ENCODE data around the gene ADGRG6.

The ADGRG6 gene

DNA sequence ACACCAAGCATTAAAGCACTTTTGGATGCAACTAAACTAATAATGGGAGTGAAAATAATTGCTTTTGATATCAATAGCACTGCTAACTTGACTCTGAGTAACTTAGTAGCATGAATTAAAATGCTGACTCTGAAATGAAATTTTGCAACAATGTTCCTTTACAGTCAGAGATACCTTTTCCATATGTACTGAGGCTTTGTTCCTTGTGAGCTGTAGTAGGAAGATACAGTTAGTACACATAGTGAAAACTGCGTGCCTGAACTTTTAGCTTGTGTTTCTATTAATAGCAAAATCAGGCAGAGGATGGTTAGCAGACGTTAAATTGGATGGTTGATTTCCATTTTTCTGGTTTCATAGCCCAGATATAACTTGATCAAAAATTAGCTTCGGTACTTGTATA lies 18.6 kb downstream of the ADGRG6 start:
- H3K4me2 ChIP-seq (ENCODE audit: low read depth, low read length, poor library complexity, severe bottlenecking) = no peak overlapping the region
- no peak overlapping the region for H3K27ac ChIP-seq (ENCODE audit: low read depth, low read length)
- no peaks in the 10 kb centered on the region for H3K9me3 ChIP-seq (ENCODE audit: insufficient read depth, low read length)
- no peaks in the 10 kb centered on the region for H3K36me3 ChIP-seq (ENCODE audit: low read length)
- no peaks in the 10 kb centered on the region for H4K20me1 ChIP-seq (ENCODE audit: low read depth, low read length)
- TF ChIP-seq, protein P1, sequence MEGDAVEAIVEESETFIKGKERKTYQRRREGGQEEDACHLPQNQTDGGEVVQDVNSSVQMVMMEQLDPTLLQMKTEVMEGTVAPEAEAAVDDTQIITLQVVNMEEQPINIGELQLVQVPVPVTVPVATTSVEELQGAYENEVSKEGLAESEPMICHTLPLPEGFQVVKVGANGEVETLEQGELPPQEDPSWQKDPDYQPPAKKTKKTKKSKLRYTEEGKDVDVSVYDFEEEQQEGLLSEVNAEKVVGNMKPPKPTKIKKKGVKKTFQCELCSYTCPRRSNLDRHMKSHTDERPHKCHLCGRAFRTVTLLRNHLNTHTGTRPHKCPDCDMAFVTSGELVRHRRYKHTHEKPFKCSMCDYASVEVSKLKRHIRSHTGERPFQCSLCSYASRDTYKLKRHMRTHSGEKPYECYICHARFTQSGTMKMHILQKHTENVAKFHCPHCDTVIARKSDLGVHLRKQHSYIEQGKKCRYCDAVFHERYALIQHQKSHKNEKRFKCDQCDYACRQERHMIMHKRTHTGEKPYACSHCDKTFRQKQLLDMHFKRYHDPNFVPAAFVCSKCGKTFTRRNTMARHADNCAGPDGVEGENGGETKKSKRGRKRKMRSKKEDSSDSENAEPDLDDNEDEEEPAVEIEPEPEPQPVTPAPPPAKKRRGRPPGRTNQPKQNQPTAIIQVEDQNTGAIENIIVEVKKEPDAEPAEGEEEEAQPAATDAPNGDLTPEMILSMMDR (IDR thresholded peaks at IDR 0.05; ENCODE audit: insufficient read depth, low read length, poor library complexity, severe bottlenecking) = no peak
- H3K9me2 ChIP-seq (replicated peaks; ENCODE audit: insufficient read depth, low read length) = no peaks in the 10 kb centered on the region
- no peaks in the 10 kb centered on the region for H3K79me2 ChIP-seq (ENCODE audit: insufficient read depth, low read length)
- H2AFZ ChIP-seq (ENCODE audit: low read depth, low read length, severe bottlenecking) = no peak overlapping the region
- no peak overlapping the region for H3K4me3 ChIP-seq (ENCODE audit: insufficient read depth, low read length, poor library complexity, severe bottlenecking)
- H3K9ac ChIP-seq (ENCODE audit: low read length) = no peak overlapping the region
- no peaks in the 10 kb centered on the region for H3F3A ChIP-seq (ENCODE audit: insufficient read depth)
- no peaks in the 10 kb centered on the region for H3K27me3 ChIP-seq (ENCODE audit: low read length)

DNA sequence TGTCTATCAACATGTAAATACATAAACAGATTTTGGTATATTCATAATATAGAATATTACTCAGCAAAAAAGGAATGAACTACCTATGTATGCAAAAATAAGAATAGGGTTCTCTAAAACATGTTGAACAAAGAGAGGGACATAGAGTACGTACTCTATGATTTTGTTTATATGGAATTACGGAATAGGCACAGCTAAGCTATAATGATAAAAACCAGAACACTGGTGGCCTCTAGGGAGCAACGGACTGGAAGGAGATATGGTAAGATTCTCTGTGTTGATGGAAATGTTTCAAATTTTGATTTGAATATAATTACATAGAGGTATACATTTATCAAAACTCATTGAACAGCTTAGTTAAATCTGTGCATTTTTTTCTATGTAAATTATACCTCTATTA lies 19.6 kb downstream of the ADGRG6 start:
- TF ChIP-seq, protein P1 (IDR thresholded peaks at IDR 0.05; ENCODE audit: insufficient read depth, low read length, poor library complexity, severe bottlenecking) = no peak
- TF ChIP-seq EZH2phosphoT487 (conservative IDR thresholded peaks at IDR 0.05; ENCODE audit: low read length) = no peak
- Histone ChIP-seq H3K9me3 (ENCODE audit: insufficient read depth, low read length) (no peaks in the 10 kb centered on the region), H3K9me2 (replicated peaks; ENCODE audit: insufficient read depth, low read length) (no peaks in the 10 kb centered on the region), H2AFZ (ENCODE audit: low read depth, low read length, severe bottlenecking) (no peak overlapping the region), H3K79me2 (ENCODE audit: insufficient read depth, low read length) (no peaks in the 10 kb centered on the region), H3K27me3 (ENCODE audit: low read length) (no peaks in the 10 kb centered on the region), H3K4me3 (ENCODE audit: insufficient read depth, low read length, poor library complexity, severe bottlenecking) (no peak overlapping the region), H4K20me1 (ENCODE audit: low read depth, low read length) (no peaks in the 10 kb centered on the region), H3K36me3 (ENCODE audit: low read length) (no peaks in the 10 kb centered on the region), H3K4me2 (ENCODE audit: low read depth, low read length, poor library complexity, severe bottlenecking) (no peak overlapping the region), H3K9ac (ENCODE audit: low read length) (no peak overlapping the region), H3F3A (ENCODE audit: insufficient read depth) (no peaks in the 10 kb centered on the region), H3K27ac (ENCODE audit: low read depth, low read length) (no peak overlapping the region)

DNA sequence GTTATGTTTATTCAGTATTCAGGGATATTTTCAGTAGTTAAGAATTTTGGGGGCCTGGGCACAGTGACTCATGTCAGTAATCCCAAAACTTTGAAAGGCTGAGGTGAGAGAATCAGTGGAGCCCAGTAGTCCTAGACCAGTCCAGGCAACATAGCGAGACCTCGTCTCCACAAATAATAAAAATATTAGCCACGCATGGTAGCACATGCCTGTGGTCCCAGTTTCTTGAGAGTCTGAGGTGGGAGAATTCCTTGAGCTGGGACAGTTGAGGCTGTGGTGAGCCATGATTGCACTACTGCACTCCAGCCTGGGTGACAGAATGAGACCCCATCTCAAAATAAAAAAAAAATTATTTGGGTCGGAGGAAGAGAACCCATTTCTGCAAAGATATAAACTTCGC lies 20.3 kb downstream of the ADGRG6 start:
- H3K4me2 ChIP-seq (ENCODE audit: low read depth, low read length, poor library complexity, severe bottlenecking) = no peak overlapping the region

More for the DNA sequence above, 20.3 kb downstream of the ADGRG6 start:
- H3K9me2 ChIP-seq (replicated peaks; ENCODE audit: insufficient read depth, low read length) = no peaks in the 10 kb centered on the region
- no peak overlapping the region for H3K4me3 ChIP-seq (ENCODE audit: insufficient read depth, low read length, poor library complexity, severe bottlenecking)
- no peaks in the 10 kb centered on the region for H3K9me3 ChIP-seq (ENCODE audit: insufficient read depth, low read length)
- H3K79me2 ChIP-seq (ENCODE audit: insufficient read depth, low read length) = no peaks in the 10 kb centered on the region
- no peaks in the 10 kb centered on the region for H4K20me1 ChIP-seq (ENCODE audit: low read depth, low read length)
- H3F3A ChIP-seq (ENCODE audit: insufficient read depth) = no peaks in the 10 kb centered on the region
- TF ChIP-seq, protein P1 (IDR thresholded peaks at IDR 0.05; ENCODE audit: insufficient read depth, low read length, poor library complexity, severe bottlenecking) = no peak
- TF ChIP-seq EZH2phosphoT487 (conservative IDR thresholded peaks at IDR 0.05; ENCODE audit: low read length) = no peak
- no peaks in the 10 kb centered on the region for H3K27me3 ChIP-seq (ENCODE audit: low read length)
- no peaks in the 10 kb centered on the region for H3K36me3 ChIP-seq (ENCODE audit: low read length)
- H3K27ac ChIP-seq (ENCODE audit: low read depth, low read length) = no peak overlapping the region
- H2AFZ ChIP-seq (ENCODE audit: low read depth, low read length, severe bottlenecking) = no peak overlapping the region
- H3K9ac ChIP-seq (ENCODE audit: low read length) = no peak overlapping the region
